ENCODE results near the gene ARID3A. TPM values are rescaled to one million over a fixed set of nuclear protein-coding genes. Genes with fewer than 3 reads are reported as not detected.

Gene ARID3A
- total RNA-seq, 3 donors from 2014 or later = 10.1 to 16.0 (median 14.5) TPM

- Histone ChIP-seq H3K36me3 (ENCODE audit: low read depth) (no peaks in the 10 kb centered on the region), H3K4me3 (peak within 1 kb of the TSS; percentile 63), H3K9me3 (no peaks in the 10 kb centered on the region), H3K4me1 (ENCODE audit: low read depth) (peaks cover 48% of the 10 kb centered on the region)
- peak; percentile 87 to 92 (median 89) for DNase-seq
- intact Hi-C loops (cut with DNase I, micrococcal nuclease) = no loop called here
- ATAC-seq = peak; percentile 72
- TF ChIP-seq, protein P1, sequence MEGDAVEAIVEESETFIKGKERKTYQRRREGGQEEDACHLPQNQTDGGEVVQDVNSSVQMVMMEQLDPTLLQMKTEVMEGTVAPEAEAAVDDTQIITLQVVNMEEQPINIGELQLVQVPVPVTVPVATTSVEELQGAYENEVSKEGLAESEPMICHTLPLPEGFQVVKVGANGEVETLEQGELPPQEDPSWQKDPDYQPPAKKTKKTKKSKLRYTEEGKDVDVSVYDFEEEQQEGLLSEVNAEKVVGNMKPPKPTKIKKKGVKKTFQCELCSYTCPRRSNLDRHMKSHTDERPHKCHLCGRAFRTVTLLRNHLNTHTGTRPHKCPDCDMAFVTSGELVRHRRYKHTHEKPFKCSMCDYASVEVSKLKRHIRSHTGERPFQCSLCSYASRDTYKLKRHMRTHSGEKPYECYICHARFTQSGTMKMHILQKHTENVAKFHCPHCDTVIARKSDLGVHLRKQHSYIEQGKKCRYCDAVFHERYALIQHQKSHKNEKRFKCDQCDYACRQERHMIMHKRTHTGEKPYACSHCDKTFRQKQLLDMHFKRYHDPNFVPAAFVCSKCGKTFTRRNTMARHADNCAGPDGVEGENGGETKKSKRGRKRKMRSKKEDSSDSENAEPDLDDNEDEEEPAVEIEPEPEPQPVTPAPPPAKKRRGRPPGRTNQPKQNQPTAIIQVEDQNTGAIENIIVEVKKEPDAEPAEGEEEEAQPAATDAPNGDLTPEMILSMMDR (IDR thresholded peaks at IDR 0.05) = no peak
Measured at GRCh38 chr19:913080-913748, 12.6 kb upstream of the ARID3A start, which contains the start of gene R3HDM4. TSS of gene R3HDM4 (minus strand) at chr19:913219. CDS start at chr19:913157, 62 bp downstream.

GRCh38 chr19:916645-917322 lies 9.1 kb upstream of the ARID3A start:
- peaks cover 43% of the 10 kb centered on the region for H3K4me1 ChIP-seq (ENCODE audit: low read depth)

GRCh38 chr19:917323-918151 lies 8.3 kb upstream of the ARID3A start, which contains the start of gene KISS1R:
TSS of gene KISS1R (plus strand) at chr19:917333. CDS start at chr19:917503, 170 bp downstream.
- ATAC-seq = peak; percentile 20
- H3K9me3 ChIP-seq = no peaks in the 10 kb centered on the region
- no peak within 1 kb of the TSS for H3K4me3 ChIP-seq
- intact Hi-C loops (cut with DNase I, micrococcal nuclease) = loop anchor here in 1 of 2 donors (5.0 kb wide), 2 partner anchors 55 to 145 kb away; no protein-coding TSS in a partner anchor
- H3K4me1 ChIP-seq (ENCODE audit: low read depth) = peaks cover 43% of the 10 kb centered on the region
- TF ChIP-seq, protein P1 (IDR thresholded peaks at IDR 0.05) = no peak
- H3K36me3 ChIP-seq (ENCODE audit: low read depth) = no peaks in the 10 kb centered on the region
- peak; percentile 45 to 74 (median 54) for DNase-seq

More at GRCh38 chr19:916645-917322, 9.1 kb upstream of the ARID3A start:
- Histone ChIP-seq H3K36me3 (ENCODE audit: low read depth) (no peaks in the 10 kb centered on the region), H3K9me3 (no peaks in the 10 kb centered on the region), H3K4me3 (no peak overlapping the region)
- intact Hi-C loops (cut with DNase I, micrococcal nuclease) = loop anchor here in 1 of 2 donors (5.0 kb wide), 2 partner anchors 54 to 144 kb away; no protein-coding TSS in a partner anchor
- TF ChIP-seq, protein P1 (IDR thresholded peaks at IDR 0.05) = no peak
- no peak for DNase-seq
- ATAC-seq = no peak

DNA sequence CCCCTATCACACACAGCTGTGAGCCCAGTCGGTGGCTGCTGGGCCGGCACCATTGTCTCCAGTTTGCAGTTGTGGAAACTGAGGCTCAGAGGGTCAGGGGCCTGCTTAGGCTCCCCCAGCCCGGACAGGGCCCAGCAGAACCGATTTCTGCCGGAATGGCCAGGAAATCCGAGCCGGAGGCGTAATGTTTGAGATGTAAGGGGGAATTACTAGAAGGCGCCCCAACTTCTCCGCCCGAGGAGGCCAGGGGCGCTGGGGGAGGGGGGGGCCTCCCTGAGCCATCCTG lies 7.7 kb upstream of the ARID3A start:
- no peak for ATAC-seq

More for the DNA sequence above, 7.7 kb upstream of the ARID3A start:
- Histone ChIP-seq H3K4me3 (no peak overlapping the region), H3K9me3 (no peaks in the 10 kb centered on the region), H3K4me1 (ENCODE audit: low read depth) (peaks cover 43% of the 10 kb centered on the region), H3K36me3 (ENCODE audit: low read depth) (no peaks in the 10 kb centered on the region)
- intact Hi-C loops (cut with DNase I, micrococcal nuclease) = loop anchor here in 1 of 2 donors (5.0 kb wide), 2 partner anchors 56 to 146 kb away; no protein-coding TSS in a partner anchor
- TF ChIP-seq, protein P1 (IDR thresholded peaks at IDR 0.05) = no peak
- no peak for DNase-seq
